GM19328 (cell line): ENCODE results near the gene ZNF491.
"Not testable (repeated sequence)": the region's sequence is repeated elsewhere in the genome, so short reads cannot be mapped to it uniquely, and the experiment has no call there.

ENCODE experiments used
- ATAC-seq: cut with Tn5 transposase; IDR thresholded peaks from one replicate; pipeline ENCODE4 v1.9.1; 2021; ENCODE audit warnings: mild to moderate bottlenecking, moderate library complexity; ENCODE audit not compliant: unreplicated experiment

Gene ZNF491

DNA sequence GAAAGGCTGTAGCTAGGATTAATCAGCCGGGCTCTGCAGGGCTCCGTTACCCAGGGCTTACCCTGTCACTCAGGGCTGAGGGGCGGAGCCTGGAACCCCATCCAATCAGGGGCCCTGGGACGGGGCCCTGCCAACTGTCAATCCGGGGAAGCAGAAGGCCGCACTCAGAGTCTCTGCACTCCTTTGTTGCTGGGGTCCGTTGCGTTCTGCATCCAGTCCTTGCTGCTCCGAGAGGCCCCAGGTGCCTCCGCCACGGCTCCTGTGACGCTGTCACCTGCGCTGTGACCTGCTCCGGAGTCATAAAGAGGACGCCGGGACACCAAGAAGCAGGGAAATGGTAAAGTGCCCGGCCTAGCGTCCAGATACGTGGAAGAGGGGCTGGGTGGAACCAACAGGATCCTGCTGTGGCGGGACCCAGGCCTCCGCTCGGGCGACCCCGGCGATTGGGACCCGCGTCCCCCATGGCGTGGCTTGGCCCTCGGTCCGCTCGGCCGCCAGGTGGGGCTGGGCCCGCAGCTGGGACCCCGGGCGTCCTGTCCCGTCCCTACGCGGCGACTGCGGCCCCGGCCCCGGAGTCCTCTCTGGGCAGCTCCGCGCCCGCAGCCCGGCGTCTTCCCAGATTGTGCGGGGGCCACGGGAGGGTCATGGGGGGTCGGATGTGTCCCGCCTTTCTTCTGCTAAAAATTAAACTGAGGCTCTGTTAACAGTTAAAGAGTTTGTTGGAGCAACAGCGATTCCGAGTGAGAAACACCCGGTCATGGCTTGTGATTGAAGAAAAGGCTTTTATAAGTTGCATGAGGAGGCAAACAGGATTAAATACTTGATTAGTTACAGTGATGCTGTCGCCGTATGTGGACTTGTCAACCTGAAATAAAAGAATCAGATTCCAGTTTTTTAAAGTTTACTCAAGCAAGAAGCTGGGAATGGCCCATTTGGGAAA lies at the start of gene ZNF491:
ZNF491 (plus strand) TSS at position 133 of the 940 bp plus-strand sequence. CDS start 7,431 bp downstream, outside the sequence.
- ATAC-seq = peak; percentile 91

DNA sequence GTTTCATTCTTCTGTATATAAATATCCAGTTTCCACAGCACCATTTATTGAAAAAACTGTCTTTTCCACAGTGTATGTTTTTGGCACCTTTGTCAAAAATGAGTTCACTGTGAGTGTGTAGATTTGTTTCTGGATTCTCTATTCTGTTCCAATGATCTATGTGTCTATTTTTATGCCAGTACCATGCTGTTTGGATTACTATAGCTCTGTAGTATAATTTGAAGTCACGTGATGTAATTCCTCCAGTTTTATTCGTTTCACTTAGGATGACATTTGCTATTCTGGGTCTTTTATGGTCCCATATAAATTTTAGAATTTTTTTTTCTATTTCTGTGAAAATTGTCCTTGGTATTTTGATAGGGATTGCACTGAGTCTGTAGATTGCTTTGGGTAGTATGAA lies 48.6 kb upstream of the ZNF491 start:
- ATAC-seq = no peak

DNA sequence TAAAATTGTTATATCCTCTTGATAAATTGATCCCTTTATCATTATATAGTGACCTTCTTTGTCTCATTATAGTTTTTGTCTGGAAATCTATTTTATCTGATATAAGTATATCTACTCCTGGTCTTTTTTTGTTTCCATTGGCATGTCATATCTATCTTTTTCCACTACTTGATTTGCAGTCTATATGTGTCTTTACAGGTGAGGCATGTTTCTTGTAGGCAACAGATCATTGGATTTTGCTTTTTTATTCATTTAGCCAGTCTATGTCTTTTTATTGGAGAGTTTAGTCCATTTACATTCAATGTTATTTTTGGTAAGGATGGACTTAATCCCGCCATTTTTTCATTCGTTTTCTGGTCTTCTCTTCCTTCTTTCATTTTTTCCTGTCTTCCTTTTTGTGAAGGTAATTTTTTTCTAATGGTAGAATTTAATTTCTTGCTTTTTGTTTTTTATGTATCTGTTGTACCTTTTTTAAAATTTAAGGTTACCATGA lies 46.0 kb upstream of the ZNF491 start:
- no peak for ATAC-seq

- ATAC-seq = no peak
Measured at GRCh38 chr19:11754663-11755062, 43.7 kb upstream of the ZNF491 start.

DNA sequence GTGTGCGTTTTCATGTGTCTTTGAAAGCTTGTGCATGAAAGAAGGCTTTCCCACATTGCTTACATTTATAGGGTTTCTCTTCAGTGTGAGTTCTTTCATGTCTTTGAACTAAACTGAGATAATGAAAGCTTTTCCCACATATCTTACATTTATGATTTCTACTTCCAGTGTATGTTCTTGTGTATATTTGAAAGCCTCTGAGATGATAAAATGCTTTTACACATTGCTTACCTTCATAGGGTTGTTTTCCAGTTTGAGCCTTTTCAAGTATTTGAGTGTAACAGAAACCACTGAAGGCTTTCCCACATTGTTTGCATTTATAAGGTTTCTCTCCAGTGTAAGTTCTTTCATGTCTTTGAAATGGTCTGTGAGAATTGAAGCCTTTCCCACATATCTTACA lies 41.4 kb upstream of the ZNF491 start:
- no peak for ATAC-seq

GRCh38 chr19:11759805-11760204 lies 38.5 kb upstream of the ZNF491 start:
- no peak for ATAC-seq

DNA sequence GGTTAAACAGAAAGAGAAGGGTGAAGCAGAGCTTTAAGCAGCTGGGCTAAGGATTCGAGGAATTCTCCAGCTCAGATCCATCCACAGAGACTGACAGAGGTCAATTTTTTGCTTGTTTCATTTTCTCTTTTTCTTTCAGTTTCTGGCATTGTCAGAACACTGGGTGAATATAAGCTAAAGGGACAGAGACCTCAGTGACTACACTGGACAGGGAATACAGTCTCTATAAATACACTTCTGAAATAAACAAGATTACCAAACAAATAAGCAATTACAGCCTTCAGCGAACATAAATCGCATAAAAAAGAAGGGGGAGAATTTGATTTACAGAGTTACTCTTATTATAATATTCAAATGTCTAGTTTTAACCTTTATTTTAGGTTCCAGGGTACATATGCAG lies 35.2 kb upstream of the ZNF491 start:
- ATAC-seq = no peak

DNA sequence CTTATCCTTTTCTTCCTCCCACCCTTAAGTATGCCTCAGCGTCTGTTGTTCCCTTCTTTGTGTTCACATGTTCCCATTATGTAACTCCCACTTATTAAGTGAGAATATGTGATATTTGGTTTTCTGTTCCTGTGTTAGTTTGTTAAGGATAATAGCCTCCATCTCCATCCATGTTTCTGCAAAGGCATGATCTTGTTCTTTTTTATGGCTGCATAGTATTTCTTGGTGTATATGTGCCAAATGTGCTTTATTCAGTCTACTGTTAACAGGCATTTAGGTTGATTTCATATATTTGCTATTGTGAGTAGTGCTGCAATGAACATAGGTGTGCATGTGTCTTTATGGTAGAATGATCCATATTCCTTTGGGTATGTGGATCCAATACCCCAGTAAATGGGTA lies 34.7 kb upstream of the ZNF491 start:
- ATAC-seq = no peak

GRCh38 chr19:11766597-11767591 lies 31.4 kb upstream of the ZNF491 start, which contains the start of gene ZNF441:
TSS of gene ZNF441 (plus strand) at chr19:11767000. CDS start at chr19:11767194, 194 bp downstream.
- ATAC-seq = peak; percentile 91

- peak; percentile 5 for ATAC-seq
Measured at GRCh38 chr19:11767633-11768133, 30.6 kb upstream of the ZNF491 start.

DNA sequence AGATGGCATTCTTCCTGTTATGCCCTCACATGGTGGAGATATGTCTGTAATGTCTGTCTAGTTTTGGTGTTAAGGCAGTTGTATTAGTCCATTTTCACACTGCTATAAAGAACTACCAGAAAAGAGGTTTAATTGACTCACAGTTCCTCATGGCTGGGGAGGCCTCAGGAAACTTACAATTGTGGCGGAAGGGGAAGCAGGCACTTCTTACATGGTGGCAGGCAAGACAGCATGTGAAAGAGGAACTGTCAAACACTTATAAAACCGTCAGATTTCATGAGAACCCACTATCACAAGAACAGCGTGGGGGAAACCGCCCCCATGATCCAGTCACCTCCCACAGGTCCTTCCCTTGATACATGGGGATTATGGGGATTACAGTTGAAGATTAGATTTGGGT lies 28.3 kb upstream of the ZNF491 start:
- ATAC-seq = no peak

- ATAC-seq = not testable (repeated sequence)
Measured at GRCh38 chr19:11771520-11771919, 26.8 kb upstream of the ZNF491 start.

DNA sequence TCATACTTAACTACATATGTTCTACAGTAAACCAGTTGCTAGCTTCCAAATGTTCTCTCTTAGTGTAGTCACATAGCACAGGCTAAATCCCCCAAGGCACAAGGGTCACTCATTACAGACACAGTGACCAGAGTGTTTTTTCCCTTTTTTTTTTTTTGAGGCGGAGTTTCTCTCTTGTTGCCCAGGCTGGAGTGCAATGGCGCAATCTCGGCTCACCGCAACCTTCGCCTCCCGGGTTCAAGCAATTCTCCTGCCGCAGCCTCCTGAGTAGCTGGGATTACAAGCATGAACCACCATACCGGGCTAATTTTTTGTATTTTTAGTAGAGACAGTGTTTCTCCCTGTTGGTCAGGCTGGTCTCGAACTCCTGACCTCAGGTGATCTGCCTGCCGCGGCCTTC lies 21.7 kb upstream of the ZNF491 start:
- not testable (repeated sequence) for ATAC-seq

GRCh38 chr19:11780431-11781020 lies 17.8 kb upstream of the ZNF491 start:
- ATAC-seq = no peak

- ATAC-seq = no peak
Measured at GRCh38 chr19:11781295-11782057, 16.8 kb upstream of the ZNF491 start.

DNA sequence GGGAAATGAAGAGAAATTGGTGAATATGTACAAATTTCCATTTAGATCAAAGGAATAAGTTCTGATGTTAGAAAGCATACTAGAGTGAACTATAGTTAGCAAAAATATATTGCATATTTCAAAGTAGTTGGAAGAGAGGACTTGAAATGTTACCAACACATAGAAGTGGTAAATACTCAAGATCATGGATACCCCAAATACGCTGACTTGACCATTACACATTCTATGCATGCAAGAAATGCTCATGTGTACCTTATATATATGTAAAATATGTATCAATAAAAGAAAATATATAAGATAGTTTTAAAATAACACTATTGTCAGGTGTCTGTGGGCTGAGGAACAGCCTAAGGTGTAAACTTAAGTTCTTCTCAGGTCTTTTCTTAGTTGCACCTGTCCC lies 14.6 kb upstream of the ZNF491 start:
- ATAC-seq = no peak

DNA sequence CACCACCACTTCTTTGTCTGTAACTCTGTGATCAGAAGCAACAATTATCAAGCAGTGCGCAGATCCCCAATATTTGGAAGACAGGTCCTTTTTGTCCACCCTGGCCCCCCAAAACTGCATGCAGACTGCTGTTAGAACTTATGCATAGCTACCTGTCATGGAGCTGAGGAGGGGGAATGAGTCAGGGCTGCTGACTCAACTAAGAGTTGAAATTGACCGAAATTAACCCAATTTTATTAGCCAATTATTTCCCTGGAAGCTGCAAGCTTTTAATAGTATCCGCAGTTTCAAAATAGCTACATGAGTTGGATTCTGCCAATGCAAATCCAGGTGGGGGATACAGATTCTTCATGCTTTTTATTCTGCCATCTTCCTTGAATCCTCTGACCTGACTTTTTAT lies 14.0 kb upstream of the ZNF491 start:
- ATAC-seq = no peak

DNA sequence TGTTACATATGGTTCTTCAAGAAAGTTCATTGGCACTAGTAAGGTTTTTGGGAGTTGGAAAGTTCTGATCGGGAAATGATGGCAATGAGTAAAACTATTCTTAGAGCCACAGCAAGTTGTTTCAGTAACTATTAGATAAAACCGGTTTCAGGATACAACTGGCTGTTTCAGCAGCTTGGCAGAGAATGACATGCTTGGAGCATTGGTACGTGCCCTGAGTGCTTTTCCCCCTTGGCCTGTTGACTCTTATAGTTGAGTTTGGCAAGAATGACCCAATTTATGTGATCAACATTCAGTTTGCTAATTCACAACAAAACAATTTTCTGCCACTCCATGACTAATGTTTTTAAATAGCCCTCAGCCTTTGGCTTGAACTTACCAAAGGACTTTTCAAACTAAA lies 10.8 kb upstream of the ZNF491 start:
- no peak for ATAC-seq

- ATAC-seq = no peak
Measured at GRCh38 chr19:11792942-11793341, 5.4 kb upstream of the ZNF491 start.

GRCh38 chr19:11797491-11797890 lies 832 bp upstream of the ZNF491 start:
- ATAC-seq = no peak
